ENCODE results near the gene USP17L13.
"Not testable (repeated sequence)": the region's sequence is repeated elsewhere in the genome, so short reads cannot be mapped to it uniquely, and the experiment has no call there.

USP17L13 gene

GRCh38 chr4:9271719-9272118 lies 47.0 kb downstream of the USP17L13 start:
- not testable (repeated sequence) for H2AFZ ChIP-seq (ENCODE audit: low read length); H3K4me2 ChIP-seq (ENCODE audit: low read length); H3K4me3 ChIP-seq (ENCODE audit: low read depth, low read length, poor library complexity, severe bottlenecking); H3K9me3 ChIP-seq (ENCODE audit: low read length); H3K79me2 ChIP-seq (ENCODE audit: insufficient read depth, low read length); H3K27me3 ChIP-seq (ENCODE audit: insufficient read depth, low read length); H3K9ac ChIP-seq (ENCODE audit: low read length); H3K4me1 ChIP-seq (ENCODE audit: insufficient read depth, low read length, severe bottlenecking); H3F3A ChIP-seq (ENCODE audit: insufficient read depth, low read length); H3K27ac ChIP-seq (ENCODE audit: low read depth, low read length, poor library complexity, severe bottlenecking); H3K9me2 ChIP-seq (ENCODE audit: low read depth, low read length); H3K36me3 ChIP-seq (ENCODE audit: insufficient read depth, low read length); H4K20me1 ChIP-seq (ENCODE audit: insufficient read depth, low read length)

All from OCI-LY1 (cell line).